DMS114 treated with DMSO at 0.1 percent for 48 hours (cell line): ENCODE data around the gene PXMP2.

ENCODE experiments used
- DNase-seq: peaks from one replicate; lab custom pipeline; 2025; ENCODE audit not compliant: unreplicated experiment; lab: John Stamatoyannopoulos, UW

PXMP2 gene

GRCh38 chr12:132720606-132721345, 33.4 kb downstream of the PXMP2 start:
- no peak for DNase-seq

GRCh38 chr12:132723015-132723763, 35.8 kb downstream of the PXMP2 start:
- DNase-seq = no peak

GRCh38 chr12:132723764-132724140, 36.4 kb downstream of the PXMP2 start:
- no peak for DNase-seq

- DNase-seq = no peak
Measured at GRCh38 chr12:132724506-132725241, 37.3 kb downstream of the PXMP2 start.

- no peak for DNase-seq
Measured at GRCh38 chr12:132726386-132726785, 39.0 kb downstream of the PXMP2 start.

- no peak for DNase-seq
Measured at GRCh38 chr12:132727091-132727794, 39.9 kb downstream of the PXMP2 start.

- DNase-seq = no peak
Measured at GRCh38 chr12:132728502-132728901, 41.1 kb downstream of the PXMP2 start.

GRCh38 chr12:132729541-132730320, 42.3 kb downstream of the PXMP2 start:
- no peak for DNase-seq

GRCh38 chr12:132730353-132730752, 43.0 kb downstream of the PXMP2 start:
- no peak for DNase-seq

- no peak for DNase-seq
Measured at GRCh38 chr12:132731574-132731973, 44.2 kb downstream of the PXMP2 start.

GRCh38 chr12:132734206-132734605, 46.8 kb downstream of the PXMP2 start:
- DNase-seq = no peak

- DNase-seq = no peak
Measured at GRCh38 chr12:132735496-132735895, 48.1 kb downstream of the PXMP2 start.

GRCh38 chr12:132736378-132736777, 49.0 kb downstream of the PXMP2 start:
- no peak for DNase-seq

GRCh38 chr12:132736913-132737312, 49.5 kb downstream of the PXMP2 start:
- no peak for DNase-seq

- no peak for DNase-seq
Measured at GRCh38 chr12:132739600-132740312, 52.4 kb downstream of the PXMP2 start.

- DNase-seq = no peak
Measured at GRCh38 chr12:132740313-132740646, 52.9 kb downstream of the PXMP2 start.

- no peak for DNase-seq
Measured at GRCh38 chr12:132740652-132741051, 53.3 kb downstream of the PXMP2 start.

- no peak for DNase-seq
Measured at GRCh38 chr12:132741620-132742019, 54.2 kb downstream of the PXMP2 start.

- no peak for DNase-seq
Measured at GRCh38 chr12:132743831-132744230, 56.4 kb downstream of the PXMP2 start.

- DNase-seq = no peak
Measured at GRCh38 chr12:132746613-132747012, 59.2 kb downstream of the PXMP2 start.
